ENCODE data around the gene E4F1. TPM values are rescaled to one million over a fixed set of nuclear protein-coding genes. Genes with fewer than 3 reads are reported as not detected.
"Not testable (repeated sequence)": the region's sequence is repeated elsewhere in the genome, so short reads cannot be mapped to it uniquely, and the experiment has no call there.

The E4F1 gene
- polyA plus RNA-seq, 3 donors = 19.8 to 26.3 (median 23.3) TPM

GRCh38 chr16:2186505-2186904, 36.9 kb upstream of the E4F1 start:
- DNase-seq = no peak

DNA sequence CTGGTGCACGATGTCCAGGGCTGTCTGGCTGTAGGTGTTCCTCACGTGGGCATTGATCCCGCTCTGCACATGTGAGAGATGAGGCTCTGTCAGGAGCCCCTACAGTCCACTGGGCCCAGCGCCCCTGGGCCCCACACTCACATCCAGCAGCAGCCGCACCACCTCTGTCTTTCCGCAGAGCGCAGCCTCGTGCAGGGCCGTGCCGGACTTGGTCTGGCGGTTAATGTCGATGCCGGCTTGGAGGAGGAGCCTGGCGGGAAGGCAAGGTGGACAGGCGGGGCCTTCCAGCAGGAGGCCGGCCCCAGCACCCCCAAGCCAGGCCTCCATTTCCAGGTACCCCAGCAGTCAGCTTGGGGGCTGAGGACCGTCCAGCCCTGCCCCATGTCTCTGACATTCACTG, 36.2 kb upstream of the E4F1 start:
- no peak for DNase-seq

GRCh38 chr16:2188395-2188794, 35.0 kb upstream of the E4F1 start:
- DNase-seq = no peak

GRCh38 chr16:2189252-2189893, 34.0 kb upstream of the E4F1 start:
- DNase-seq = no peak

- DNase-seq = no peak
Measured at GRCh38 chr16:2190002-2190658, 33.3 kb upstream of the E4F1 start.

DNA sequence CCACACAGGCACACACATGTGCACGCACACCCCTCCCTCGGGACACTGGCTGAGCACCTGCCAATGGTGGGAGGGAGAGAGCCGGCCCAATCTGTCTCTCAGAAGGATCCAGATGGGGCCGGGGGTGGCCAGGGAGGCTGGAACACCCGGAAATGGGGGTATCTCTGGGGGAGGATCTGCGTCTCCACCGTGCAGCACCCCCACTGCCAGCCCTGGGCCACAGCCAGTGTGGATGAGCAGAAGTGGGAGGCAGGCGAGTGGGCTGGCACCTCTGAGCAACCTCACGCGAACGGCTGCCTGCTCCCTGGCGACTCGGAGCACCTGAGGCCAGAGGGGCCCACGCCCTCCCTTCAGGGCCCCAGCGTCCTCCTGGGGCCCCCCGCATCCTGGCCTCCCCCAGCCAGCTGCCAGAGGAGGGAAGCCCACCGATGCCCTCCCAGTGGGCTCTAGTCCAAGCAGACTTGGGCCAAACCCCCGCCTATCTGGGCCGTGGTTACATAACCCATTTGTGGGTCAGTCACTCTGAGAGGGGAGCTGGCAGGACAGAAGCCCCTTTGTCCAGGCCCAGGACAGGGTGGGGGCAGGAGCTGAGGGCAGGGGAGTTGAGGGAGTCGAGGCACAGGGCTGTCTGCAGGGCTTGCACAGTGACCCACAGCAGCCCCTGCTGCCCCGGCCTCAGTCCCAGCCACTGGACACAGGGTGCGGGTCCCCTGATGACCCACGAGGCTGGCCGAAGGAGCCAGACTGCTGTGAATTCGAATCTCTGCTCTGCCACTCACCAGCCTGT, 32.5 kb upstream of the E4F1 start:
- no peak for DNase-seq

DNA sequence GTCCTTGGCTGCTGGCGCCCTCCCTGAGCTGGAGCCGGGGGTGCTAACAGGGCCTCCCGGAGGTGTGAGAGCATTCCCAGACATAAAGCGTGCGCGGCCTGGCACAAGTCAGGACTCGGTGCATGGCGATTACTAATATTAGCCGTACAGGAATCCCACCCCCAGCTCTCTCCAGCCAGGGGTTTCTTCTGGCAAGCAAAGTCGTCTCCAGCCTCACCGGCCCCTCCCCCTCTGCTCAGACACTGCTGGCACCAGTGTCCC, 32.0 kb upstream of the E4F1 start:
- DNase-seq = no peak

DNA sequence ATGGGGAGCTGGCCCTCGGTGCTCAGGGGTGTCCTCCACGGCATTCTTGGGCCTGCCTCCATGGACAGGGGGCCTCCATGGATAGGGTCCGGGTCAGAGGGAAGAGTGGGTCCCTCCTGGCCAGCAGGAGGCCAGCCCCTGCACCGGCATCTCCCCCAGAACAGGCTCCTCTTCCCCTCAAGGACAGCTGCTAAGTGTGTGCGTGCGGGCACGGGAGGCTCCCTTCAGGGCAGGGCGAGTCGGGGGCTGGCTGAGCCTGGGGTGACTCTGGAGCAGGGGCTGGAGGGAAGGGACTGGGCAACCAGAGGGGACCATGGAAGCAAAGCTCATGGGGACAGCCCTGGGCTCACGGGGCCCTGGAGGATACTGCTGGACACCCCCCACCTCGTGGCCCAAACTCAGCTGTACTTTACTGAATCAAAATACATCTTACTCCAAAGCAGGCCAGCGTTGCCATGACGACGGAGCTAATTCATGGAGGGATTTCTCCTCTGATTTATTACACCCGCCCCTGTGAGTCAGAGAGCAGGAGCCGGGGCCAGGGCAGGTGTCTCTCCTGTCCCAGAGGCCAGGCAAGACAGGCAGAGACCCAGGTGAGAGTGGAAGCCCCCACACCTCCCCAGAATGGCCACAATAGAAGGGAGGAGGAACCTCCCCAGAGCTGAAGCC, 29.1 kb upstream of the E4F1 start:
- DNase-seq = no peak

- DNase-seq = no peak
Measured at GRCh38 chr16:2194852-2195321, 28.5 kb upstream of the E4F1 start.

DNA sequence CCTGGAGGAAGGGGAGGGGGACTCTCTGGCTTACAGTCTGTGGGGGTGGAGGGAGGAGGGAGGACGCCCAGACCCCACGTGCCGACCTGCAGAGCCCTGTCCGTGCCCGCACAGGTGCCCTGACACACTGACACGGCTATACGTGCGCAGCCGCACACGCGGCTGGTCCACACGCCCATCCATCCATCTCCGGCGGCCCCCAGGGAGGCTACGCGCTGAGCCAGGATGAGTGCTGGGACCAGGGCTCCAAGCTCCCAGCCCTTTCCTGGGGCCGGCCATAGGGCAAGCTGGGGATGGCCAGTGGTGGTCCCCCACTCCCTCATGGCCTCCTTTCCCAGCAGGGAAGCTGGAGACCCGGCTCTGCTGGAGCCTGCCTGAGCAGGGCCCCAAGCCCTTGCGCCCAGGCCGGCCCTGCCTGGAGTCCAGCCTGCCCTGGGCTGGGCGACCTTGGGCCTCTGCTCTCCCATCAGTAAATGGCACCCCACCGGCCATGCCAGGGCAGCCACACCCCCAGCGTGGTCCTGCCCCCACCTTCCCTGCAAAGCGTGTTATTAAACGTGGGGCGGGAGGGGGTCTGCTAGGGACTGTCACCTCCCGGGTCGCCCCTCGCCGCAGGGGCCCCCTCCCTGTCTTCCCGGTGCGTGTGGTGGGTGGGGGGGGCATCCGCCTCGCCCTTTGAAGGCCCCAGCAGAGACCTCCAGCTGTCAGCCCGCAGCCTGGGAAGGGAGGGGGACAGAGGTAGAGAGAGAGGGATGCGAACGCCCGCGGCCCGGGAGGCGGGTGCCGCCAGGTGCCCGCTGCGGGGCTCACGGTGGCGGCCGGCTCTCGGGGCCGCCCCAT, 27.8 kb upstream of the E4F1 start:
- DNase-seq = no peak

- DNase-seq = no peak
Measured at GRCh38 chr16:2196162-2196980, 27.0 kb upstream of the E4F1 start, which contains the start of gene CASKIN1. Gene CASKIN1 (minus strand): TSS chr16:2196605. CDS start chr16:2196432, 173 bp downstream.

DNA sequence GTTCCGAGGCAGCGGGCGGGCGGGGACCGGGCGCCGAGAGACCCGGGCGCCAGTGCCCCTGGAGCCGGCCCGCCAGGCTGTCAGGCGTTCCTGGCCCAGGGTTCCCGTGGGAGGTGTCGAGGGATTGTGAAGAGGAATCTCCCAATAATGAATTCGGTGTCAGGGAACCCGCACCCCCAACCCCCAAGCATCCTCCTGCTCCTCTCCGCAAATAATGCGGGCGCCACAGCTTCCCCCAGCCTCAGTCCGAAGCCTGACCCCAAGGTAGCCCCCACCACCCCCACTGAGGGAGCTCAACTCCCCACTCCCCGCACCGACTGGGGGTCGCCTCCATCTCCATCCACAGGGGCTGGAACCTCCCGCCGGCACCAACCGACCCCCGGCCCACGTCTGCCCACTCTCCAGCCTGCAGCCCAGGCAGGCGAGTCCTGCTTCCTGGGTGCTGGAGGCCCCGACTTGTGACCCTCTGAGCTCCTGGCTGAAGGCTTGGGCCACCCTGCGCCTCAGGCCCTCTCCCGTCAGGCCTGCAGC, 26.3 kb upstream of the E4F1 start:
- DNase-seq = no peak

- no peak for DNase-seq
Measured at GRCh38 chr16:2197765-2198164, 25.6 kb upstream of the E4F1 start.

- DNase-seq = no peak
Measured at GRCh38 chr16:2198283-2198682, 25.1 kb upstream of the E4F1 start.

DNA sequence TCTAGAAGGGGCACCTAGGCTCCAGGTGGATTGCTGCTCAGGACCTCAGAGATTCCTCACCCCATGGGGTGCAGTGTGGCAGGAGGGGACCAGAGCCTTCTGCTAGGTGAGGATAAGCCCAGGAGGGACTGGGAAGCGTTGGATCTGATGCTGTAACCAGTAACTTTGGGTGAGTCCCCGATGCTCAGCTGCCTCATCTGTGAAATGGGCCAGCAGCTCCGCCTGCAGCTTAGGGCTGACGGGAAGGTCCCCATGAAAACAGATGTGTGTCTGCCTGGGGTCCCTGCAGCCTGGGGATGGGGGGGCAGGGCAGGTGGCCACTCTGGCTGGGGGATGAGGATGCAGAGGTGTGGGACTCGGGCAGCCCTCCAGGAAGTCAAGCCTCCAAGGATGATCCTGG, 24.3 kb upstream of the E4F1 start:
- no peak for DNase-seq

- DNase-seq = no peak
Measured at GRCh38 chr16:2199621-2200139, 23.7 kb upstream of the E4F1 start.

DNA sequence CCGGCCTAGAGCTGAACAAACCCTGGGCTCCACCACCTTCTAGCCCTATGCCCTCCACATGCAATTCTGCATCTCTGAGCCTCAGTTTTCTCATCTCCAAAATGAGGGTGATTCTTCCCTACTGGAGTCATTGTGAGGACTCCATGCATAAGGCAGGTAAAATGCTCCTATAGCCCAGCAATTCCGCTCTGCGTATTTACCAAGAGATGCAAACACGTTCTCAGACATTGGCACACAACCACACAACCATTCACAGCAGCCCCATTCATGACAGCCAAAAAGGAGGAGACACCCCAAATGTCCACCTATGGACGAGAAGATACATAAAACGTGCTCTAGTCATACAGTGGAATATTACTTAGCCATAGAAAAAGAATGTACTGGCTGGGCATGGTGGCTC, 23.1 kb upstream of the E4F1 start:
- DNase-seq = no peak

GRCh38 chr16:2203119-2203688, 20.2 kb upstream of the E4F1 start:
- not testable (repeated sequence) for DNase-seq

GRCh38 chr16:2204416-2205103, 18.8 kb upstream of the E4F1 start:
- no peak for DNase-seq

Measured in renal pelvis (tissue), 4 donors.